Activated CD4-positive, alpha-beta T cell treated with anti-CD3 and anti-CD28 coated beads, Interleukin-2, amount 10 ng/mL, durations not matched to agents 24 days and 14 days (primary cell): ENCODE data around the gene NLN. TPM values are rescaled to one million over a fixed set of nuclear protein-coding genes. Genes with fewer than 3 reads are reported as not detected.

Experiments used
- DNase-seq: peaks from one replicate; pipeline ENCODE4 v3.0.0; 2022
- H3K27ac Mint-ChIP-seq: one replicate; pipeline ENCODE4 v1.8.0; 2022; ENCODE audit warnings: mild to moderate bottlenecking, mixed read lengths
- H3K27me3 Mint-ChIP-seq: one replicate; pipeline ENCODE4 v1.8.0; 2022; ENCODE audit warnings: mixed read lengths
- H3K36me3 Mint-ChIP-seq: one replicate; pipeline ENCODE4 v1.8.0; 2022; ENCODE audit warnings: low read depth, mild to moderate bottlenecking, mixed read lengths
- H3K4me1 Mint-ChIP-seq: one replicate; pipeline ENCODE4 v1.8.0; 2021; ENCODE audit warnings: mixed read lengths
- H3K4me3 Mint-ChIP-seq: one replicate; pipeline ENCODE4 v1.8.0; 2022; ENCODE audit warnings: mild to moderate bottlenecking, moderate library complexity, mixed read lengths
- H3K9me3 Mint-ChIP-seq: one replicate; pipeline ENCODE4 v1.8.0; 2021; ENCODE audit warnings: mixed read lengths
- intact Hi-C: fragments of 100-400 bp; cut with micrococcal nuclease; formaldehyde crosslinking; loops from one replicate; pipeline ENCODE4 v1.15.1; 2023
- total RNA-seq: library from RNA; stranded (reverse); gene quantifications from 2 replicates; pipeline ENCODE4 v1.2.3, GENCODE V29; 2022

Gene NLN
- total RNA-seq, 1 donor from 2014 or later = 28.0 TPM

DNA sequence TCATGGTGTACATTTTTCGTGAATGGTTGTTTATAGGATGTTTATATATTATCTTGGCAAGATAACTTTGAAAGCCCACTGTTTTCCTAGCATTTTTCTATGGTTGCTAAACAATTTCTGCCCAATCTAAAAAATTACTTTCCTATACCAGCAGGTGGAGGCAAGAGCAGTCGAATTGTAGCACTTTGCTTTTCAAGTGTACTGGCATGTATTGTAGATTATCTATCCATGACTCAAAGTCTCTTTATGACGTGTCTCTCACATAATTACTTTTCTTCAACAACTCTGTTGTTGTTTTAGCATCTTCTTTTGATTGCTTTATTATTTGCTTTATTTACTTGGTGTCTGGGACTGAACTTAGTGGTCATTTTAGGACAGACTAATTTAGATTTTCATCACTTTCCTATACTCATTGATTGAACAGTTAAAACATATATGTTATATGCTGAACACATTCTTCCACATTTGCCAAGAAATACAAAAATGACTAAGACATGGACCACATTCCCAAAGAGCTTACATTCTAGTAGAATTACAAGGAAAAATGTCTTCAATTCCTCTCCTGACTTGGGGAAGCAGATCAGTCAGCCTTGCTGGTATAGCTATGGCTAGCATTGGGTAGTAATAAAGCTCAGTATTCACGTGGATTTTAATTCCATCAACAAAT is 20.7 kb downstream of the NLN start:
- Mint-ChIP-seq H3K9me3 (no peaks in the 10 kb centered on the region), H3K4me1 (peaks cover 8% of the 10 kb centered on the region), H3K27me3 (no peaks in the 10 kb centered on the region), H3K27ac (no peak overlapping the region), H3K36me3 (peaks cover 1% of the 10 kb centered on the region), H3K4me3 (no peak overlapping the region)
- DNase-seq = peak; percentile 72
- intact Hi-C loops = loop anchor here (1.0 to 2.0 kb wide), 2 partner anchors 182 to 260 kb away; no protein-coding TSS in a partner anchor

DNA sequence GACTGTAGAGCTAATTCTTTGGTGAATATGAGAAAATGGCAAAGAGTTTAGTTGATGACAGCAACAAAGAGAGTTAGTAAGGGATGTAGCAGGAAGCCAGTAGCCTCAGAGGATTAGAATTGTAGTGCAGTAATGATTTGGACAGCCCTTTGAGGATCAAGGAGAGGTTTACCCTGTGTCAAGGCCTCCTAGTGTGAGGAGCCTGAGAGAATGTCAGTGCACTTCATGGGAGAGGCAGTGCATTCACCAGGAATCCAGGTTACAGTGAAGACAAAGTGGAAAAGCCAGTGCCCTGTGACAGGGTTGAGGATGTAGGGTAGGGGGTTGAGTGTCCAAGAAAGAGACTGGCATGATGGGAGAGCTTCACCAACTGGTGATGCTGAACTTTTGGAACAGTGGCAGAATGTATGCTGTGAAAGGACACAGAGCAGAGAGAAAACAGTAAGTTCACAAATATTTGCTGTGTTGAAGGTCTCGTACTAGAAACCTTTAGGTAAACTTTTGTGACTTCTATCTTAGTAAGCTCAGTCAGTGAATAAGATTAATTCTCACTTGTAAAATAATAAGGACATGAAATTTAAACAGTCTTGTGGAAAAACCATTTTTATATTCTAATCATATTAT is 27.3 kb downstream of the NLN start:
- intact Hi-C loops = no loop called here
- Mint-ChIP-seq H3K27me3 (no peaks in the 10 kb centered on the region), H3K27ac (no peak overlapping the region), H3K4me3 (no peak overlapping the region), H3K36me3 (peaks cover 2% of the 10 kb centered on the region), H3K4me1 (no peaks in the 10 kb centered on the region), H3K9me3 (no peaks in the 10 kb centered on the region)
- DNase-seq = peak; percentile 37

DNA sequence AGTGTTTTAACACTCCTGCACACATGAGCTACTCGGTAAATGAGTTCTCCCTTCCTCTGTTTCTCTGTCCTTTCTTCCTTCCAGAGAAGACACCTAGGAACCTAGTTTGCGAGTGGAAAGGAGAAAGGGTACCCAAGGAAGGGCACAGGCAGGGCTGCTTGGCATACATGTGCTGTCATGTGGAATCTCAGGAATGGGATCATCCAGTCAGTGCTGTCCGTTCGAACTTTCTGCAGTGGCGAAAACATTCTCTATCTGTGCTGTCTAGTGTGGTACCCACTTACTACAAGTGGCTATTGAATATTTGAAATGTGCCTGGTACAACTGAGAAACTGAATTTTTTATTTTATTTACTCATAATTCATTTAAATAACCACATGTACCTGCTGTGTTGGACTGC is 28.0 kb downstream of the NLN start:
- H3K9me3 Mint-ChIP-seq = no peaks in the 10 kb centered on the region
- H3K27ac Mint-ChIP-seq = no peak overlapping the region
- peaks cover 2% of the 10 kb centered on the region for H3K36me3 Mint-ChIP-seq
- H3K27me3 Mint-ChIP-seq = no peaks in the 10 kb centered on the region
- intact Hi-C loops = no loop called here
- DNase-seq = no peak
- no peaks in the 10 kb centered on the region for H3K4me1 Mint-ChIP-seq
- no peak overlapping the region for H3K4me3 Mint-ChIP-seq

DNA sequence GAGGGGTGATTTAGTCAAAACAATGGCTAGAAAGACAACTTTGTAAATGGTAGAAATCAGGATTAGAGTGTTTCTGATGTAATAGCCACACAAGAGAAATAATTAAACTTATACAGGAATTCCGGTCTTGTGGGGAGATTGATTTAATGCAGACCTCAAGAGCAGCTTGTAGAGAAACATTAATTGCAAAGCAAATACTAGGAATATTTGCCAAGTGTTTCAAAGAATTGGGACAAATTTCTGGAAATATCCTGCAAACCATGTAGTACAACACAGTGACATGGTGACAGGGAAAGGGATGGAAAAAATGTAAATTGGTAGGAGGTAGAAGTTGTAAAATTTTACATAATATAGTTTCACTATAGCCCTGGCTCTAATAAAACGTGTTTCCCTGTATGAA is 28.9 kb downstream of the NLN start:
- Mint-ChIP-seq H3K4me1 (no peaks in the 10 kb centered on the region), H3K27ac (no peak overlapping the region), H3K4me3 (no peak overlapping the region), H3K27me3 (no peaks in the 10 kb centered on the region), H3K9me3 (no peaks in the 10 kb centered on the region), H3K36me3 (peaks cover 2% of the 10 kb centered on the region)
- intact Hi-C loops = no loop called here
- DNase-seq = no peak

DNA sequence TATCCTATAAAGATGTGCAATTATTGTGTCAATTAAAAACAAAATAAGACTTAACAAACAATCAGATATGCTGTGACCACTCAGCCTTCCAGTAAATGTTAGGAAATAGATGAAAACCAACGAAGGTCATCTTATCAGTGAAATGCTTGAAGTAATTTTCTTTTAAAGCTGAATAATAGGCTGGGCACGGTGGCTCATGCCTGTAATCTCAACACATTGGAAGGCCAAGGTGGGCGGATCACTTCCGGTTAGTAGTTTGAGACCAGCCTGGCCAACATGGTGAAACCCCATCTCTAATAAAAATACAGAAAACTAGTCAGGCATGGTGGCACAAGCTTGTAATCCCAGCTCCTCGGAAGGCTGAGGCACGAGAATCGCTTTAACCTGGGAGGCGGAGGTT is 31.2 kb downstream of the NLN start:
- peak; percentile 23 for DNase-seq
- Mint-ChIP-seq H3K27ac (no peak overlapping the region), H3K36me3 (peaks cover 2% of the 10 kb centered on the region), H3K27me3 (no peaks in the 10 kb centered on the region), H3K4me3 (no peak overlapping the region), H3K9me3 (no peaks in the 10 kb centered on the region), H3K4me1 (no peaks in the 10 kb centered on the region)
- intact Hi-C loops = no loop called here

DNA sequence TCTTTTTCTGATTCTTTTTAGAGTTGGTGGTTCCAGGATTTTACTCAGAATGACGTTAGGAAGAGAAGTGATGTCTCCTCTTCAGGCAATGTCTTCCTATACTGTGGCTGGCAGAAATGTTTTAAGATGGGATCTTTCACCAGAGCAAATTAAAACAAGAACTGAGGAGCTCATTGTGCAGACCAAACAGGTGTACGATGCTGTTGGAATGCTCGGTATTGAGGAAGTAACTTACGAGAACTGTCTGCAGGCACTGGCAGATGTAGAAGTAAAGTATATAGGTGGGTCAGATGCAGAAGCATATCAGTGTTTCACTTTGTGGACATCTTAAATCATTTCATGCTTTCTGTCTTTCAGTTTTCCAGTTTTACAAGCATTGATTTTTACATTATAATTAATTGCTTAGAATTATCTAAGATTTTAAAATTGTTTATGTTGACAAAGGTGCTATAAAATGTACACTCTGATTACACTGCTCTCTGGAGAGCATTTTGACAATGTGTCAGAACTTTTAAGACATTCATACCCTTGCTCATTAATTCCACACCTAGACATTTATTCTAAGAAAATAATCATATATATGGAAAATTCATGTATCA is 36.6 kb downstream of the NLN start:
- DNase-seq = no peak
- intact Hi-C loops = no loop called here
- Mint-ChIP-seq H3K27me3 (no peaks in the 10 kb centered on the region), H3K27ac (no peak overlapping the region), H3K36me3 (peaks cover 5% of the 10 kb centered on the region), H3K4me1 (peaks cover 2% of the 10 kb centered on the region), H3K4me3 (no peak overlapping the region), H3K9me3 (no peaks in the 10 kb centered on the region)

DNA sequence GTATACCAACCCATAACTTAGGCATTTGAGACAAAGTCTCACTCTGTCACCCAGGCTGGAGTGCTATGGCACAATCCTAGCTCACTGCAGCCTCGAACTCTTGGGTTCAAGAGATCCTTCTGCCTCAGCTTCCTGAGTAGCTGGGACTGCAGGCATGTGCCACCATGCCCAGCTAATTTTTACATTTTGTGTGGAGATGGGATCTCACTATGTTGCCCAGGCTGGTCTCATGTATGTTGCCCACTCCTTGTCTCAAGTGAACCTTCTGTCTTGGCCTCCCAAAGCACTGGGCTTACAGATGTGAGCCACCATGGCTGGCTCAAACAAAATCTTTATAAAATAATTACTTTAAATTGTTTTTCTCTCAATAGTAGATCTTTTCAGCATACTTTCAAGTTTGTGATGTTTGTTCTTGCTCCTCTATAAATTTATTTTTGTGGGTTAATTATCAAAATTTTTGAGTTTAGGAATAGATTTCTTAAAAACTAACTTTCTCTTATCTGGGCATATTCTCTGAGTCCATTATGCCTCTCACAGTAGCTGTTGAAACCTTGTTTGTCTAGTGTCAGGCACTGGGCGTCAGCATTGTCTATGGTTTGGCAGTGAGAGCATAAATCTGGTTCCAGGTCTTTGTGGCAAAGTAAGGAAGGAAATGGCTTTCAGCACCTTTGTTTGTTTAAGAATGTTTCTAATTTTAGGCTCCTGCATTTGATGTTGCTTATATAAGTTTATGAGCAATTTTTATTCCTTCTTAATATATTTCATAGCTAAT is 38.7 kb downstream of the NLN start:
- H3K4me1 Mint-ChIP-seq = peaks cover 2% of the 10 kb centered on the region

DNA sequence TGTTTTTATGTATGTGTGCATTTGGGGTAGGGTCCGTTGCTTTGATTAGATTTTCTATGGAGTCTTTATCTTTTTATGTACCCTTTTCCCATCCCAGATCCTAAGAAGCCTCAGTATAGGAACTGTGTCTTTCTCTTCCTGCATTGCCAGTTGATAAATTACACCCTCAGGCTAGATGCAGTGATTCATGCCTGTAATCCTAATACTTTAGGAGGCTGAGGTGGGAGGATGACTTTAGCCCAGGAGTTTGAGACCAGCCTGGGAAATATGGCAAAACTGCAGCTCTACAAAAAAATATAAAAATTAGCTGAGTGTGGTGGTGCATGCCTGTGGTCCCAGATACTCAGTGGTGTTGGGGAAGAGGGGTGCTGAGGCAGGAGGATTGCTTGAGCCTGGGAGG is 40.2 kb downstream of the NLN start:
- no peak overlapping the region for H3K27ac Mint-ChIP-seq
- peaks cover 10% of the 10 kb centered on the region for H3K4me1 Mint-ChIP-seq
- DNase-seq = peak; percentile 26
- H3K9me3 Mint-ChIP-seq = peaks cover 11% of the 10 kb centered on the region
- H3K4me3 Mint-ChIP-seq = no peak overlapping the region
- no peaks in the 10 kb centered on the region for H3K27me3 Mint-ChIP-seq
- peaks cover 18% of the 10 kb centered on the region for H3K36me3 Mint-ChIP-seq
- intact Hi-C loops = no loop called here

More for the DNA sequence above, 38.7 kb downstream of the NLN start:
- Mint-ChIP-seq H3K9me3 (no peaks in the 10 kb centered on the region), H3K27ac (no peak overlapping the region), H3K27me3 (no peaks in the 10 kb centered on the region), H3K36me3 (peaks cover 5% of the 10 kb centered on the region), H3K4me3 (no peak overlapping the region)
- intact Hi-C loops = no loop called here
- DNase-seq = peak; percentile 87

DNA sequence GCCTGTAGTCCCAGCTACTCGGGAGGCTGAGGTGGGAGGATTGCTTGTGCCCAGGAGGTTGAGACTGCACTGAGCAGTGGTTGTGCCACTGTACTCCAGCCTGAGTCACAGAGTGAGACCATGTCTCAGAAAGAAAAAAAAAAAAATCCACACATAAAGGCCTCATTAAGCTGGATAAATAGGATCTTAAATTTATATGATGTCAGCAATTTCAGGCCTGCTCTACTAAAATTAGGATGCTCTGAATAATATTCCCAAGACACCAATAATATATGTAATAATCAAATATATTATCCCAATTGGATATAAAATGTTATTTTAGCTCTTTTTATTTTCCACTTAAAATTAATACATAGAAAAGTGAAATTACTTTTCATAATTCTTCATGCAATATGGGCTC is 43.6 kb downstream of the NLN start:
- no peak overlapping the region for H3K27ac Mint-ChIP-seq
- no peak for DNase-seq
- peaks cover 26% of the 10 kb centered on the region for H3K36me3 Mint-ChIP-seq
- H3K9me3 Mint-ChIP-seq = peaks cover 11% of the 10 kb centered on the region
- no peaks in the 10 kb centered on the region for H3K27me3 Mint-ChIP-seq
- no peak overlapping the region for H3K4me3 Mint-ChIP-seq
- H3K4me1 Mint-ChIP-seq = peaks cover 16% of the 10 kb centered on the region
- intact Hi-C loops = loop anchor here (5.0 kb wide), 1 partner anchor 37 kb away; no protein-coding TSS in a partner anchor

DNA sequence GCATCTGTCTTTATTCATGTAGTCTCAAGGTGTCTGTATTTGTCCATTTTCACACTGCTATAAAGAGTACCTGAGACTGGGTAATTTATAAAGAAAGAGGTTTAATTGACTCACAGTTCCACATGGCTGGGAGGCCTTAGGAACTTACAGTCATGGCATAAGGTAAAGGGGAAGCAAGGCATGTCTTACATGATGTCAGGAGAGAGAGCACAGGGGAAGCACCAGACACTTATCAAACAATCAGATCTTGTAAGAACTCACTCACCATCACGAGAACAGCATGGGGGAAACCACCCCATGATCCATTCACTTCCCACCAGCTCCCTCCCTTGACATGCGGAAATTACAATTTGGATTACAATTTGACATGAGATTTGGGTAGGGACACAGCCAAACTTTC is 44.2 kb downstream of the NLN start:
- DNase-seq = no peak
- Mint-ChIP-seq H3K27ac (peak overlapping the region; percentile 39), H3K4me3 (no peak overlapping the region), H3K36me3 (peaks cover 26% of the 10 kb centered on the region), H3K4me1 (peaks cover 13% of the 10 kb centered on the region), H3K9me3 (peaks cover 11% of the 10 kb centered on the region), H3K27me3 (no peaks in the 10 kb centered on the region)
- intact Hi-C loops = loop anchor here (5.0 kb wide), 1 partner anchor 36 kb away; no protein-coding TSS in a partner anchor

DNA sequence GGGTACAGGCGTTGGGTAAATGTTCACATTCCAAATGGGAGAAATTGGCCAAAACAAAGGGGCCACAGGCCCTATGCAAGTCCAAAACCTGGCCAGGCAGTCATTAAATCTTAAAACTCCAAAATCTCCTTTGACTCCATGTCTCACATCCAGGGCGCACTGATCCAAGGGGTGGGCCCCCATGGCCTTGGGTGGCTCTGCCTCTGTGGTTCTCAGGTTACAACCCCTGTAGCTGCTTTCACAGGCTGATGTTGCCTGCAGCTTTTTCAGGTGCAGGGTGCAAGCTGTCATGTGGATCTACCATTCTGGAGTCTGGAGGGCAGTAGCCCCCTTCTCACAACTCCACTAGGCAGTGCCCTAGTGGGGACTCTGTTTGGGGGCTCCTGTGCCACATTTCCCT is 44.8 kb downstream of the NLN start:
- Mint-ChIP-seq H3K4me3 (no peak overlapping the region), H3K36me3 (peaks cover 26% of the 10 kb centered on the region), H3K27me3 (no peaks in the 10 kb centered on the region), H3K27ac (peak overlapping the region; percentile 34), H3K9me3 (peaks cover 11% of the 10 kb centered on the region), H3K4me1 (peaks cover 13% of the 10 kb centered on the region)
- DNase-seq = no peak
- intact Hi-C loops = loop anchor here (5.0 kb wide), 1 partner anchor 36 kb away; no protein-coding TSS in a partner anchor

DNA sequence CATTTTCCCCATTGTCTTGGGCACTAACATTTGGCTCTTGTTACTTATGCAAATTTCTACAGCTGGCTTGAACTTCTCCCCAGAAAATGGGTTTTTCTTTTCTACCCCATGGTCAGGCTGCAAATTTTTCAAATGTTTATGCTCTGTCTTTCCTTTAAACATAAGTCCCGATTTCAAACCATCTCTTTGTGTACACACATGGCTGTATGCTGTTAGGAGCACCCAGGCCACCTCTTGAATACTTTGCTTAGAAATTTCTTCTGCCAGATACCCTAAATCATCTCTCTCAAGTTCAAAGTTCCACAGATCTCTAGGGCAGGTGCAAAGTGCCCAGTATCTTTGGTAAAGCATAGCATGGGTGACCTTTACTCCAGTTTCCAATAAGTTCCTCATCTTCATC is 45.6 kb downstream of the NLN start:
- H3K27me3 Mint-ChIP-seq = no peaks in the 10 kb centered on the region
- H3K4me3 Mint-ChIP-seq = no peak overlapping the region
- intact Hi-C loops = loop anchor here (5.0 kb wide), 1 partner anchor 35 kb away; no protein-coding TSS in a partner anchor
- peaks cover 11% of the 10 kb centered on the region for H3K9me3 Mint-ChIP-seq
- H3K27ac Mint-ChIP-seq = no peak overlapping the region
- H3K36me3 Mint-ChIP-seq = peaks cover 26% of the 10 kb centered on the region
- DNase-seq = no peak
- H3K4me1 Mint-ChIP-seq = peaks cover 13% of the 10 kb centered on the region

DNA sequence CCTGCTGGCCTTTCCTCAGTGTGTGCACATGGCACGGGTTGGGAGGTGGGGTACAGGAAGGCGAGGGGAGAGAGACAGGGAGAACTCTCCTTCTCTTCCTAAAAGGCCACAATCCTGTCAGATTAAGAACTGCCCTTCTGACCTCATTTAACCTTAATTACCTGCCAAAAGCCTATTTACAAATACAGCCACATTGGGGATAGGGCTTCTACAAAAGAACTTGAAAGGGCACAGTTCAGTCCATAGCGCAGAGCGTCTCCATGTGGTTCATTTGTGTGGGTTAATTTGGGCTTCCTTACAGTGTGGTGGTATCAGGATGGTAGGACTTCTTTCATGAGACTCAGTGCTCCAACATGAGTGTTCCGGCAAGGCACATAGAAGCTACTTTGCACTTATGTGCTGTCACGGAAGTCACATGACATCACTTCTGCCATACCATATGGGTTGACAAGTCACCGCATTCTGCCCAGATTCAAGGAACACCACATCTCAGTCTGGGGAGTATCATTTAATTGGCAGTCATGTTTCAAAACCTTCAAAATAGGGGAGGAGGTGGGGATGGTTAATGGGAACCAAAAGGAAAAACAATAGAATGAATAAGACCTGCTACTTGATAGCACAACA is 46.8 kb downstream of the NLN start:
- Mint-ChIP-seq H3K9me3 (peaks cover 11% of the 10 kb centered on the region), H3K27me3 (no peaks in the 10 kb centered on the region), H3K4me1 (peaks cover 13% of the 10 kb centered on the region), H3K36me3 (peaks cover 22% of the 10 kb centered on the region), H3K4me3 (no peak overlapping the region), H3K27ac (no peak overlapping the region)
- DNase-seq = no peak
- intact Hi-C loops = loop anchor here (5.0 kb wide), 1 partner anchor 33 kb away; no protein-coding TSS in a partner anchor
